ENCODE measurements around the gene CAPZA1.
A peak's percentile ranks its signal among the peaks of the same experiment; 100 is the strongest.

DNA sequence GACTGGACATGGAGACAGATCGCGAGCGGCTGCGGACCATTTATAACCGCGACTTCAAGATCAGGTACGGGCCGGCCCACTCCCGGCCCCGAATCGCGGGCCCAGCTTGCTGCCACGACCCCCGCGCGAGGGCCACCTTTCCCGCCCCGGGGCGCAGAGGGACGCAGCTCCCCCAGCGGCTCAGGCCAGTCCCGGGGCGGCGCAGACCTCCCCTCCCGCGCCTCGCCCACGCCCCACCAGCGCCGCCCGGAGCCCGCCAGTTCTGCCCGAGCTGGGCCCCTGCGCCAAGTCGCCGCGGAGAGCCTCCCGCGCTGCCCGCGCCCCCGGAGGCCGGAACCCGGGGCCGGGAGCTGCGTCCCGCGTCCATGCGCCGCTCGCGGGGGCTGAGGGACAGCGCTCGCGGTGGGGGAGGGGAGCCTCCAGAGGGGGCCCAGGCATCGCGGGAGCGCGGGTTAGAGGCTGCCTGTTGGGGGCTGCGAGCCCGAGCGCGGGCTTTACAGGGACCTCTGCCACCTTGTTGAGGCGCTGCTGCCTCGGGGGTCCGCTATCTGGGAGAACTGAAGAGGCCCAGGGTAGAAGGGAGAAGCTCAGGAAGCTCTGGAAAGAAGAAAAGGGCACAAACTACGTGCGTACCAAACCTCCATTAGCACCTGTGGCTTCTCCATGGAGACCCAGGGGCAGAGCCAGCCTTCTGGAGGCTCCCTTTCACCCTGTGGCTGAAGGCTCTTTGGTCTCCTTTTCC lies 55.5 kb downstream of the CAPZA1 start:
- TF ChIP-seq, protein P1, sequence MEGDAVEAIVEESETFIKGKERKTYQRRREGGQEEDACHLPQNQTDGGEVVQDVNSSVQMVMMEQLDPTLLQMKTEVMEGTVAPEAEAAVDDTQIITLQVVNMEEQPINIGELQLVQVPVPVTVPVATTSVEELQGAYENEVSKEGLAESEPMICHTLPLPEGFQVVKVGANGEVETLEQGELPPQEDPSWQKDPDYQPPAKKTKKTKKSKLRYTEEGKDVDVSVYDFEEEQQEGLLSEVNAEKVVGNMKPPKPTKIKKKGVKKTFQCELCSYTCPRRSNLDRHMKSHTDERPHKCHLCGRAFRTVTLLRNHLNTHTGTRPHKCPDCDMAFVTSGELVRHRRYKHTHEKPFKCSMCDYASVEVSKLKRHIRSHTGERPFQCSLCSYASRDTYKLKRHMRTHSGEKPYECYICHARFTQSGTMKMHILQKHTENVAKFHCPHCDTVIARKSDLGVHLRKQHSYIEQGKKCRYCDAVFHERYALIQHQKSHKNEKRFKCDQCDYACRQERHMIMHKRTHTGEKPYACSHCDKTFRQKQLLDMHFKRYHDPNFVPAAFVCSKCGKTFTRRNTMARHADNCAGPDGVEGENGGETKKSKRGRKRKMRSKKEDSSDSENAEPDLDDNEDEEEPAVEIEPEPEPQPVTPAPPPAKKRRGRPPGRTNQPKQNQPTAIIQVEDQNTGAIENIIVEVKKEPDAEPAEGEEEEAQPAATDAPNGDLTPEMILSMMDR (IDR thresholded peaks at IDR 0.05; ENCODE audit: poor library complexity, severe bottlenecking), result peak; percentile 33
- TF ChIP-seq, protein P2, sequence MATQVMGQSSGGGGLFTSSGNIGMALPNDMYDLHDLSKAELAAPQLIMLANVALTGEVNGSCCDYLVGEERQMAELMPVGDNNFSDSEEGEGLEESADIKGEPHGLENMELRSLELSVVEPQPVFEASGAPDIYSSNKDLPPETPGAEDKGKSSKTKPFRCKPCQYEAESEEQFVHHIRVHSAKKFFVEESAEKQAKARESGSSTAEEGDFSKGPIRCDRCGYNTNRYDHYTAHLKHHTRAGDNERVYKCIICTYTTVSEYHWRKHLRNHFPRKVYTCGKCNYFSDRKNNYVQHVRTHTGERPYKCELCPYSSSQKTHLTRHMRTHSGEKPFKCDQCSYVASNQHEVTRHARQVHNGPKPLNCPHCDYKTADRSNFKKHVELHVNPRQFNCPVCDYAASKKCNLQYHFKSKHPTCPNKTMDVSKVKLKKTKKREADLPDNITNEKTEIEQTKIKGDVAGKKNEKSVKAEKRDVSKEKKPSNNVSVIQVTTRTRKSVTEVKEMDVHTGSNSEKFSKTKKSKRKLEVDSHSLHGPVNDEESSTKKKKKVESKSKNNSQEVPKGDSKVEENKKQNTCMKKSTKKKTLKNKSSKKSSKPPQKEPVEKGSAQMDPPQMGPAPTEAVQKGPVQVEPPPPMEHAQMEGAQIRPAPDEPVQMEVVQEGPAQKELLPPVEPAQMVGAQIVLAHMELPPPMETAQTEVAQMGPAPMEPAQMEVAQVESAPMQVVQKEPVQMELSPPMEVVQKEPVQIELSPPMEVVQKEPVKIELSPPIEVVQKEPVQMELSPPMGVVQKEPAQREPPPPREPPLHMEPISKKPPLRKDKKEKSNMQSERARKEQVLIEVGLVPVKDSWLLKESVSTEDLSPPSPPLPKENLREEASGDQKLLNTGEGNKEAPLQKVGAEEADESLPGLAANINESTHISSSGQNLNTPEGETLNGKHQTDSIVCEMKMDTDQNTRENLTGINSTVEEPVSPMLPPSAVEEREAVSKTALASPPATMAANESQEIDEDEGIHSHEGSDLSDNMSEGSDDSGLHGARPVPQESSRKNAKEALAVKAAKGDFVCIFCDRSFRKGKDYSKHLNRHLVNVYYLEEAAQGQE (IDR thresholded peaks at IDR 0.05; ENCODE audit: borderline replicate concordance), result no peak
- TF ChIP-seq EP300 (conservative IDR thresholded peaks at IDR 0.05; ENCODE audit: poor library complexity, severe bottlenecking) (no peak), MXI1 (conservative IDR thresholded peaks at IDR 0.05; ENCODE audit: poor library complexity, severe bottlenecking) (peak; percentile 39), TAF1 (IDR thresholded peaks at IDR 0.05; ENCODE audit: low read depth) (no peak), POLR2AphosphoS5 (IDR thresholded peaks at IDR 0.05) (no peak)

Measured in neural cell (in vitro differentiated cells).